Keratinocyte (primary cell): ENCODE data around the gene PRPH2. TPM values are rescaled to one million over a fixed set of nuclear protein-coding genes. Genes with fewer than 3 reads are reported as not detected.
A peak's percentile ranks its signal among the peaks of the same experiment; 100 is the strongest.

Experiments used
- DNase-seq: peaks from one replicate; pipeline ENCODE4 v3.0.0-alpha.2; 2011; ENCODE audit warnings: low read depth, missing footprints, low spot score
- FAIRE-seq: peaks from 2 replicates; lab custom pipeline; 2011; peaks lifted over from hg19 to GRCh38; lab: Jason Lieb, UNC
- H2AFZ ChIP-seq: 2 replicates; pipeline ENCODE4 v1.6.0; 2012; ENCODE audit warnings: low read length, control low read depth, inconsistent platforms; ENCODE audit not compliant: control insufficient read depth
- H3K27ac ChIP-seq: 2 replicates; pipeline ENCODE4 v1.5.1; 2011; ENCODE audit warnings: low read length; ENCODE audit not compliant: control insufficient read depth, insufficient read depth
- H3K27me3 ChIP-seq: 3 replicates; pipeline ENCODE4 v1.6.0; 2011; ENCODE audit warnings: low read length; ENCODE audit not compliant: control insufficient read depth, insufficient read depth; ENCODE audit errors: extremely low read depth
- H3K36me3 ChIP-seq, 2 experiments: 2 replicates in 1 of 2; 3 replicates in 1 of 2; pipeline ENCODE4 v1.5.1; 2011; ENCODE audit warnings: low read length in 2 of 2, mild to moderate bottlenecking in 1 of 2; ENCODE audit not compliant: control insufficient read depth in 2 of 2, insufficient read depth in 2 of 2; ENCODE audit errors: extremely low read depth in 1 of 2
- H3K4me1 ChIP-seq: 3 replicates; pipeline ENCODE4 v1.5.1; 2011; ENCODE audit warnings: low read length; ENCODE audit not compliant: control insufficient read depth, insufficient read depth; ENCODE audit errors: extremely low read depth
- H3K4me2 ChIP-seq: 3 replicates; pipeline ENCODE4 v1.6.0; 2011; ENCODE audit warnings: low read depth, low read length; ENCODE audit not compliant: control insufficient read depth, insufficient read depth; ENCODE audit errors: extremely low read depth
- H3K4me3 ChIP-seq, 3 experiments: fragments of 200-600 bp in 1 of 3; sonication (generic) in 1 of 3; 2 replicates in 2 of 3; 3 replicates in 1 of 3; pipeline ENCODE4 v1.5.1; 2011 to 2016; ENCODE audit warnings: low read length in 3 of 3, mild to moderate bottlenecking in 3 of 3, control low read depth in 2 of 3, inconsistent platforms in 1 of 3, low read depth in 1 of 3, mixed read lengths in 1 of 3, mixed run types in 1 of 3, moderate library complexity in 1 of 3; ENCODE audit not compliant: control insufficient read depth in 2 of 3, insufficient read depth in 2 of 3; ENCODE audit errors: extremely low read depth in 1 of 3
- H3K79me2 ChIP-seq: 2 replicates; pipeline ENCODE4 v1.6.0; 2012; ENCODE audit warnings: low read length; ENCODE audit not compliant: control insufficient read depth, insufficient read depth
- H3K9ac ChIP-seq: 3 replicates; pipeline ENCODE4 v1.6.0; 2011; ENCODE audit warnings: low read length; ENCODE audit not compliant: control insufficient read depth, insufficient read depth; ENCODE audit errors: extremely low read depth
- H3K9me1 ChIP-seq: 3 replicates; pipeline ENCODE4 v1.6.0; 2011; ENCODE audit warnings: low read length; ENCODE audit not compliant: control insufficient read depth, insufficient read depth; ENCODE audit errors: extremely low read depth
- H3K9me3 ChIP-seq: 2 replicates; pipeline ENCODE4 v1.5.1; 2012; ENCODE audit warnings: low read depth, low read length; ENCODE audit not compliant: control insufficient read depth
- H4K20me1 ChIP-seq: 3 replicates; pipeline ENCODE4 v1.6.0; 2011; ENCODE audit warnings: low read length; ENCODE audit not compliant: control insufficient read depth, insufficient read depth; ENCODE audit errors: extremely low read depth
- CTCF ChIP-seq, 3 experiments: IDR thresholded peaks in 1 of 3; conservative IDR thresholded peaks in 1 of 3; optimal IDR thresholded peaks in 1 of 3; 2 replicates in 2 of 3; 3 replicates in 1 of 3; pipeline versions ENCODE3 to v1.5.1; 2011; ENCODE audit warnings: low read length in 3 of 3, mild to moderate bottlenecking in 3 of 3, moderate library complexity in 2 of 3, control low read depth in 1 of 3, inconsistent platforms in 1 of 3; ENCODE audit not compliant: insufficient read depth in 2 of 3; ENCODE audit errors: extremely low read depth in 1 of 3
- EZH2 ChIP-seq: IDR thresholded peaks from one replicate; pipeline ENCODE4 v1.6.1; 2012; ENCODE audit warnings: inconsistent platforms, mild to moderate bottlenecking, low read length, moderate library complexity
- dilution Hi-C: fragments of 300-500 bp; cut with MboI; formaldehyde crosslinking; loops from one replicate; pipeline ENCODE4 v1.7.0; 2020; ENCODE audit warnings: low sequenced_read_pairs; ENCODE audit not compliant: extremely low pct_ligation_motif_present
- polyA plus RNA-seq, 5 experiments: library from polyadenylated mRNA; depleted of rRNA in 3 of 5; stranded (reverse) in 3 of 5; stranded (forward) in 1 of 5; unstranded in 1 of 5; fragments of >200 nt; gene quantifications; 1 replicate in 1 of 5; 2 replicates in 3 of 5; 3 replicates in 1 of 5; pipeline versions ENCODE4 v1.2.1 to v1.2.3, GENCODE V29; 2011 to 2012; ENCODE audit warnings: missing spikeins in 2 of 5, low read depth in 1 of 5, low replicate concordance in 1 of 5

Gene PRPH2
- polyA plus RNA-seq, 1 donor (not counting 4 experiments of a cell fraction or from before 2014, with no cell fraction given) = 0.01 TPM

- no peaks in the 10 kb centered on the region for H3K36me3 ChIP-seq
- H3K27ac ChIP-seq = peak overlapping the region; percentile 96
- peak overlapping the region; percentile 98 for H3K9ac ChIP-seq
- H3K79me2 ChIP-seq = peaks cover 22% of the 10 kb centered on the region
- no peaks in the 10 kb centered on the region for H3K9me1 ChIP-seq
- H3K4me2 ChIP-seq = peak overlapping the region; percentile 96
- no peaks in the 10 kb centered on the region for H4K20me1 ChIP-seq
- dilution Hi-C loops = no loop called here
- FAIRE-seq (no peak), DNase-seq (no peak)
- peaks cover 25% of the 10 kb centered on the region for H3K4me1 ChIP-seq
- TF ChIP-seq EZH2 (no peak), CTCF (optimal IDR thresholded peaks at IDR 0.05 in 1 of 3, IDR thresholded peaks at IDR 0.05 in 1 of 3, conservative IDR thresholded peaks at IDR 0.05 in 1 of 3; ENCODE audit: extremely low read depth in 1 of 3, insufficient read depth in 2 of 3, low read length in 3 of 3) (no peak)
- no peaks in the 10 kb centered on the region for H3K27me3 ChIP-seq
- H3K9me3 ChIP-seq = no peaks in the 10 kb centered on the region
- H2AFZ ChIP-seq = no peak overlapping the region
- peak overlapping the region; percentile 88 to 99 (median 98) for H3K4me3 ChIP-seq
Measured at GRCh38 chr6:42745083-42745639, 22.8 kb upstream of the PRPH2 start.

GRCh38 chr6:42744351-42744893 lies 22.0 kb upstream of the PRPH2 start:
- Histone ChIP-seq H3K9me3 (no peaks in the 10 kb centered on the region), H3K79me2 (peaks cover 22% of the 10 kb centered on the region), H3K4me1 (peaks cover 25% of the 10 kb centered on the region), H3K4me2 (peak overlapping the region; percentile 96), H3K9me1 (no peaks in the 10 kb centered on the region), H3K27me3 (no peaks in the 10 kb centered on the region), H4K20me1 (no peaks in the 10 kb centered on the region), H3K27ac (no peak overlapping the region), H3K4me3 (peak overlapping the region; percentile 88 to 99 (median 98)), H3K9ac (peak overlapping the region; percentile 98), H3K36me3 (no peaks in the 10 kb centered on the region), H2AFZ (no peak overlapping the region)
- dilution Hi-C loops = no loop called here
- DNase-seq (no peak), FAIRE-seq (no peak)
- TF ChIP-seq CTCF (optimal IDR thresholded peaks at IDR 0.05 in 1 of 3, IDR thresholded peaks at IDR 0.05 in 1 of 3, conservative IDR thresholded peaks at IDR 0.05 in 1 of 3; ENCODE audit: extremely low read depth in 1 of 3, insufficient read depth in 2 of 3, low read length in 3 of 3) = no peak
- no peak for TF ChIP-seq EZH2
